Measurements from ENCODE around the gene HSDL2. TPM values are rescaled to one million over a fixed set of nuclear protein-coding genes. Genes with fewer than 3 reads are reported as not detected.

The HSDL2 gene
- 24.9 and 35.4 TPM in 2 replicates for total RNA-seq

GRCh38 chr9:112380102-112380824, at the start of gene HSDL2:
TSS of gene HSDL2 (plus strand) at chr9:112380108. CDS start at chr9:112380164, 56 bp downstream.

GRCh38 chr9:112332977-112333638, 46.8 kb upstream of the HSDL2 start, which contains the start of gene PTBP3:
TSS of gene PTBP3 (minus strand) at chr9:112333619. CDS start at chr9:112297865, 35,754 bp downstream.

GRCh38 chr9:112486221-112487007, 106.5 kb downstream of the HSDL2 start, which contains the start of gene KIAA1958:
TSS of gene KIAA1958 (plus strand) at chr9:112486827. CDS start at chr9:112574081, 87,254 bp downstream.

Other genes starting within 250 kb of the HSDL2 start
- gene SUSD1, start 204.8 kb upstream of the HSDL2 start, total RNA-seq = 26.5 and 35.2 TPM in 2 replicates
- 43.3 and 47.6 TPM in 2 replicates for gene PTBP3, start 46.5 kb upstream of the HSDL2 start, total RNA-seq
- gene KIAA1958, start 106.7 kb downstream of the HSDL2 start, total RNA-seq = 0.69 and 0.98 TPM in 2 replicates